Tibial artery (tissue), 4 donors: Measurements from ENCODE around the gene SNX24.

ENCODE experiments used
- DNase-seq, 2 donors: peaks; one replicate each; pipeline ENCODE4 v3.0.0-alpha.2; 2019
- H3K27ac ChIP-seq, 2 donors: fragments of 200-600 bp; sonication (generic) in 1 of 2; 1 replicate in 1 of 2; 2 replicates in 1 of 2; pipeline ENCODE4 v1.5.1; 2018 to 2019; ENCODE audit warnings: mild to moderate bottlenecking in 1 of 2
- H3K27me3 ChIP-seq, 2 donors: fragments of 200-600 bp; sonication (generic) in 1 of 2; one replicate each; pipeline versions ENCODE4 v1.5.1 to v1.6.0; 2016 to 2019
- H3K36me3 ChIP-seq, 3 donors: fragments of 200-600 bp; sonication (generic) in 2 of 3; one replicate each; pipeline ENCODE4 v1.5.1; 2016 to 2019; ENCODE audit warnings: mild to moderate bottlenecking in 2 of 3
- H3K4me1 ChIP-seq, 4 donors: fragments of 200-600 bp; sonication (generic) in 2 of 4; 1 replicate in 3 of 4; 2 replicates in 1 of 4; pipeline ENCODE4 v1.5.1; 2016 to 2019
- H3K4me3 ChIP-seq, 2 donors: fragments of 200-600 bp; sonication (generic) in 1 of 2; 1 replicate in 1 of 2; 2 replicates in 1 of 2; pipeline ENCODE4 v1.5.1; 2018 to 2019; ENCODE audit warnings: mild to moderate bottlenecking in 2 of 2
- H3K9me3 ChIP-seq, 3 donors: fragments of 200-600 bp; sonication (generic) in 1 of 3; one replicate each; pipeline ENCODE4 v1.5.1; 2016 to 2019
- intact Hi-C: fragments of 100-400 bp; cut with DNase I; formaldehyde crosslinking; loops from one replicate; pipeline ENCODE4 v1.15.0; 2023; ENCODE audit warnings: low total_unique reads
- TF ChIP-seq, protein P1 (sequence below), 2 experiments: fragments of 200-600 bp in 1 of 2; fragments of 450-650 bp in 1 of 2; IDR thresholded peaks; one replicate each; pipeline ENCODE4 v1.5.1; 2017 to 2019; ENCODE audit warnings: antibody characterized with exemption in 2 of 2, mild to moderate bottlenecking in 1 of 2, moderate library complexity in 1 of 2

SNX24 gene

DNA sequence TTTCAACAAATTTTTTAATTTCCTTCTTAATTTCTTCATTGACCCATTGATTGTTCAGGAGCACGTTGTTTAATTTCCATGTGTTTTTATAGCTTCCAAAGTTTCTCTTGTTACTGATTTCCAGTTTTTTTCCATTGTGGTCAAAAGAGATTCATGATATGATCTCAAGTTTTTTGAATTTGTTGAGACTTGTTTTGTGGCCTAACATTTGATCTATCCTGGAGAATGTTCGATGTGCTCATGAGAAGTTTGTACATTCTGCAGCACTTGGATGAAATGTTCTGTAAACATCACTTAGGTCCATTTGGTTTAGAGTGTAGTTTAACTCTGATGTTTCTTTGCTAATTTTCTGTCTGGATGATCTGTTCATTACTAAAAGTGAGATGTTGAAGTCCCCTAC is 205.8 kb downstream of the SNX24 start:
- no peak overlapping the region for H3K4me3 ChIP-seq
- no peaks in the 10 kb centered on the region for H3K4me1 ChIP-seq
- peaks cover 0 to 4% (median 2%) of the 10 kb centered on the region in 3 donors for H3K9me3 ChIP-seq
- H3K27me3 ChIP-seq = no peaks in the 10 kb centered on the region
- intact Hi-C loops = no loop called here
- no peak overlapping the region for H3K27ac ChIP-seq
- DNase-seq = no peak
- H3K36me3 ChIP-seq = peaks cover 0 to 11% (median 0%) of the 10 kb centered on the region in 3 donors
- TF ChIP-seq, protein P1, sequence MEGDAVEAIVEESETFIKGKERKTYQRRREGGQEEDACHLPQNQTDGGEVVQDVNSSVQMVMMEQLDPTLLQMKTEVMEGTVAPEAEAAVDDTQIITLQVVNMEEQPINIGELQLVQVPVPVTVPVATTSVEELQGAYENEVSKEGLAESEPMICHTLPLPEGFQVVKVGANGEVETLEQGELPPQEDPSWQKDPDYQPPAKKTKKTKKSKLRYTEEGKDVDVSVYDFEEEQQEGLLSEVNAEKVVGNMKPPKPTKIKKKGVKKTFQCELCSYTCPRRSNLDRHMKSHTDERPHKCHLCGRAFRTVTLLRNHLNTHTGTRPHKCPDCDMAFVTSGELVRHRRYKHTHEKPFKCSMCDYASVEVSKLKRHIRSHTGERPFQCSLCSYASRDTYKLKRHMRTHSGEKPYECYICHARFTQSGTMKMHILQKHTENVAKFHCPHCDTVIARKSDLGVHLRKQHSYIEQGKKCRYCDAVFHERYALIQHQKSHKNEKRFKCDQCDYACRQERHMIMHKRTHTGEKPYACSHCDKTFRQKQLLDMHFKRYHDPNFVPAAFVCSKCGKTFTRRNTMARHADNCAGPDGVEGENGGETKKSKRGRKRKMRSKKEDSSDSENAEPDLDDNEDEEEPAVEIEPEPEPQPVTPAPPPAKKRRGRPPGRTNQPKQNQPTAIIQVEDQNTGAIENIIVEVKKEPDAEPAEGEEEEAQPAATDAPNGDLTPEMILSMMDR (IDR thresholded peaks at IDR 0.05) = no peak
